Stimulated activated CD4-positive, alpha-beta T cell treated with anti-CD3 and anti-CD28 coated beads, Interleukin-15, amount 100 ng/mL, for 1 hour (primary cell): ENCODE measurements around the gene CYP2B6.
"Not testable (repeated sequence)": the region's sequence is repeated elsewhere in the genome, so short reads cannot be mapped to it uniquely, and the experiment has no call there.

Source experiments
- DNase-seq, 2 donors: peaks; one replicate each; pipeline ENCODE4 v3.0.0-alpha.2; 2020; ENCODE audit warnings: low read depth in 1 of 2, low spot score in 1 of 2

Gene CYP2B6

DNA sequence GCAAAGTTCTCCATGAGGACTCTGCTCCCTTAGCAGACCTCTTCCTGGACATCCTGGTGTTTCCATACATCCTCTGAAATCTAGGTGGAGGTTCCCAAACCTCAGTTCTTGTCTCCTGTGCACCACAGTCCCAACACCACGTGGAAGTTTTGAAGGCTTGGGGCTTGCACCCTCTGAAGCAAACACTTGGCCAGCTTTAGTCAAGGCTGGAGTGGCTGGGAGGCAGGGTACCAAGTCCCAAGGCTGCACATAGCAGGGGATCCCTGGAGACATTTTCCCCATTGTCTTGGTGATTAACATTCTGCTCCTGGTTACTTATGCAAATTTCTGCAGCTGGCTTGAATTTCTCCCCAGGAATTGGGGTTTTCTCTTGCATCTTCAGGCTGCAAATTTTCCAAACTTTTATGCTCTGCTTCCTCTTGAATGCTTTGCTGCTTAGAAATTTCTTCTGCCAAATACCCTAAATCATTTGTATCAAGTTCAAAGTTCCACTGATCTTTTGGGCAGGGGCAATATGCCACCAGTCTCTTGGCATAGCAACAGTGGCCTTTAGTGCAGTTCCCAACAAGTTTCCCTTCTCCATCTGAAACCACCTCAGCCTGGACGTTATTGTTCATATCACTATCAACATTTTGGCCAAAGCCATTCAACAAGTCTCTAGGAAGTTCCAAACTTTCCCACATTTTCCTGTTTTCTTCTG, 10.2 kb upstream of the CYP2B6 start:
- not testable (repeated sequence) for DNase-seq

DNA sequence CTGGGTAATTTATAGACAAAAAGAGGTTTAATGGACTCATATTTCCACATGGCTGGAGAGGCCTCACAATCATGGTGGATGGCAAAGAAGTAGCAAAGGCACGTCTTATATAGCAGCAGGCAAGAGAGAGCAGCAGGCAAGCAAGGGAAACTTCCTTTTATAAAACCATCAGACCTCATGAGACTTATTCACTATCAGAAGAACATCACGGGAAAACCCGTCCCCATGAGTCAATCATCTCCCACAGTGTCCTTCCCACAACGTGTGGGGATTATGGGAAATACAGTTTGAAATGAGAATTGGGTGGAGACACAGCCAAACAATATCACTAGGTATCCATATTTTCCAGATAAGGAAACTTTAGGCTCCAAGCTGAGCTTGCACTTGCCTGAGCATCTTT, 9.5 kb upstream of the CYP2B6 start:
- DNase-seq, result no peak

DNA sequence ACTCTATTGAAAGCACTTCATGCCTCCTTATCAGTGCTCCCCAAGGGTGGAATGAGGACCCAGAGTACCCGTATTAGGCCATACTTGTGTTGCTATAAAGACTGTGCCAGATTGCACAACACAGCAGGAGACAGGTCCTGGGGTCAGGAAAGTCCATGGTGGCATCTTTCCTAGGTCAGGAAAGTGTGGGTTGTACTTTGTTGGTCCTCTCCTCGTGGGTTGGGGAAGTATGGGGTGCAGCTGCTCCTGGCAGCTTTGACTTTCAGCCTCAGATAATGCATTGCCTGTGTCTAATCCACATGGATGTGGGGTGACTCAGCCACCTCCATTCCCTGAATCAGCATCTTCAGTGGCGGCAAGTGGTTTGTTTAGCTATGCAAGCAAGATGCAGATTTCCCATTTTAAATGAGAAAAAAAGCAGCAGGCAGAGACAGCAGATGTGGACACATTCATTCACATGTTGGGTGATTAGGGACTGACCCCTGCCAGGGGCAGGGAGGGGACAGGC, 8.4 kb upstream of the CYP2B6 start:
- DNase-seq, result no peak

DNA sequence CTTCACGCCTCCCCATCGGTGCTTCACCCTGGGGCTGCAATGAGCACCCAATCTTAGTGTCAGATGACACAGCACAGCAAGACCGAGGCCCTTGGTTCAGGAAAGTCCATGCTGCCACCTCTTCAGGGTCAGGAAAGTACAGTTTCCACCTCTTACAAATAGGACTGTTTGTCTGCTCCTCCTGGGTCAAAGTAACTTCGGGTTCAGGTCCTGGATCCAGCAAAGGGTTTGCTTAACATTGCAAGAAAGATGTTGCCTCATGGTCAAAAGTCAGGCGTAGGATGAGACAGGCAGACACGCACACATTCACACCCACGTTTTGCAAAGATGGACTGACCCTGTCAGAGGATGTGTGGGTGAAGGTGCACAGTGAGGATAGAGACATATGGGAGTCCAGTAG, 1.6 kb upstream of the CYP2B6 start:
- DNase-seq, result no peak

DNA sequence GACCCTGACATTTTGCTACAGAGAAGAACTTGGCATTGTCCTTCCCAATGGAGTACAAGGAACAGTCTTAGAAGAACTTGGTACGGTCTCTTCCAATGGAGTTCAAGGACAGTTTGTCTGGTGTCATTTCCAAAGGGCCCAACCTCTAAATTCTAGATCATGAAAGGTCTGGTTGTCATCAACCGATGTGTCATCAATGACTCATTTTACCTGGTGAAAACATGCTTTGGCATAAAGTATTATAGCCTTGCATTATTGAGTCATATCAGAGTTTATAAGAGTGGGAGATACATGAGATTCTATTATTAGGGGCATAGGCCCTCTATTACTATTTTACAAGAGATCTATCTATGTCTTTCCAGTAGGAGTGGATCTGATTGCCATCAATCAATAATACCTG, 4.3 kb downstream of the CYP2B6 start:
- DNase-seq, result no peak

DNA sequence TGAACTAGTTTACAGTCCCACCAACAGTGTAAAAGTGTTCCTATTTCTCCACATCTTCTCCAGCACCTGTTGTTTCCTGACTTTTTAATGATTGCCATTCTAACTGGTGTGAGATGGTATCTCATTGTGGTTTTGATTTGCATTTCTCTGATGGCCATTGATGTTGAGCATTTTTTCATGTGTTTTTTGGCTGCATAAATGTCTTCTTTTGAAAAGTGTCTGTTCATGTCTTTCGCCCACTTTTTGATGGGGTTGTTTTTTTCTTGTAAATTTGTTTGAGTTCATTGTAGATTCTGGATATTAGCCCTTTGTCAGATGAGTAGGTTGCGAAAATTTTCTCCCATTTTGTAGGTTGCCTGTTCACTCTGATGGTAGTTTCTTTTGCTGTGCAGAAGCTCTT, 7.9 kb downstream of the CYP2B6 start:
- not testable (repeated sequence) for DNase-seq

DNA sequence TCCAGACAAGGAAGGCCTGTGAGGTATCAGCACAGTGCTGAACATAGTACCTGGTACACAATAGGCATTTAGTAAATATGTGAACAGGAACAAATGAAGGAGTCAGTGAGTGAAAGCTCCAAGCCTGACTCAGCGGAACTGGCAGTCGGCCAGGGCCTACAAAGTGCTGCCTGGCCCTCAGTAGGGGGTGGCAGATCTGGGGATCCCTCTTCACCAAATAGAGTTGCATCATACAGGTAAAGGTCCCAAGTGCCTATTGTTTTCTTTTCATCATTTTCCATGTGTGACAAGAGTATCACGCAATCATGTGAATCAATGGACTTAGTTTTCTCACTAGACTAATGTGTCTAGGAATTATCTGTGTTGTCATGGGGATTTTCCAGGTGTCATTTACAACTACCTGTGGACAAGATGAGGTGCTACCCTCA, 9.2 kb downstream of the CYP2B6 start:
- DNase-seq, result no peak

DNA sequence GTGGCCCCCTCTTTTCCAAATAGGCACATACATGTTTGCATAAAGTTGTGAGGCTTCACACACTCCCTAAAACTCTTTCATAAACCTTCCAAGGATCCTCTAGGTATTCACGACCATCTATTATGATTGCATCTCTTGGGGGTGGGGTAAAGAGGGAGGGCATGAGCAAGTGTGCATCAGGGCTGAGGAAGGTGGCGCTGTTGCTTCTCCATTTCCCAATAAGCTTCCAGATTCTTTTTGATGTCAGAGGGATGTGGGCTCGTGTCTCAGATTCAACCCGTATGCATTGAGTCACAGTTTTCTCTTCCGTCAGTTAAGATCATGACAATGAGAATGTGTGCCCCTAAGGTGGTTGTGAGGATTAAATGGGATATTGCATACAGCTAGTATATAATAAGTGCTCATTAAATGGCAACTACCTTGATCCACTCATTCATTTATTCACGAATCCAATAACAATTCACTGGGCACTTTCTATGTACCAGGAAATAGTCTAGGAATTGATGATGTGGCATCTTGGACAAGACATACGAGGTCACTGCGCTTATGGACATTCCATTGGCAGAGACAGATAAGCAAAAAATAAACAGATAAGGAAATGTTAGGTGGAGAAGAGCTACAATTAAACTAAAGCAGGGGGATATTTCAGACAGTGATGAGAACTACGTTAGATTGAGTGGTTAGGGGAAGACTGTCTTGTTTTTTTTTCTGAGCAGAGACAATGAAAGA, 10.3 kb downstream of the CYP2B6 start:
- DNase-seq, result no peak

DNA sequence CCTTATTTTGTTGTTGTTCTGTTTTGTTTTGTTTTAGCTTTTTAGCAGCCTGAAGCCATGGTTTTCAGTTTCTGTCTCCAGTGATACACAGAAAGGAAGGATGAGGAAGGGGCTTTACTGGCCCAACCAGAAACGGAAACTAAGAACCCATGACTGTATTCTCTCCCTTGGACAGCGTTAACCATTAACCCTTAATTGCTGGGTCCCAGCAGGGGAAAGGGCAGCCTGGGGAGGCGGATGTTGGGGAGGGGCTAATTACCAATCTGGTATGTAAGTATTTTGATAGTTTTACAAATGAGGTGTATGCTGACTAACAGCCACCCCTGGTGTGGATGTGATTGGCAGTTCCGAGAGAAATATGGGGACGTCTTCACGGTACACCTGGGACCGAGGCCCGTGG, 12.6 kb downstream of the CYP2B6 start:
- not testable (repeated sequence) for DNase-seq

DNA sequence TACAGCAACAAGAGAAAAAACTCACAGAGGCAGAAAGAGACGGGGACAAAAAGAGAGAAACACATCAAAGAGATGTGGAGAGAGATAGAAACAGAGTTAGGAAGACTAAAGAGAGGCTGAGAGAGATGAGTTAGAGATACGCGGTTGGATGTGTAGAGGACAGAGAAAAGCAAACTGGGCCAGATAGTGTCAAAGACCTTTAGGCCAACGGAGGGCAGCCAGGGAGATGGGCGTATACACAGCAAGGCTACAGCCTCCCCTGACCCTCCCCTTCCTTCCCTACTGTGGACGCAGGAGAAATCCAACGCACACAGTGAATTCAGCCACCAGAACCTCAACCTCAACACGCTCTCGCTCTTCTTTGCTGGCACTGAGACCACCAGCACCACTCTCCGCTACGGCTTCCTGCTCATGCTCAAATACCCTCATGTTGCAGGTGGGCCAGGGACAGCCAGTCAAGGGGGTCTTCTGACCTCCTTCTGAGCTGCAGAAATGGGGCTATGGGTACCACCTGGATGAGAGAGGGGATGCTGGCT, 18.7 kb downstream of the CYP2B6 start:
- DNase-seq, result no peak

DNA sequence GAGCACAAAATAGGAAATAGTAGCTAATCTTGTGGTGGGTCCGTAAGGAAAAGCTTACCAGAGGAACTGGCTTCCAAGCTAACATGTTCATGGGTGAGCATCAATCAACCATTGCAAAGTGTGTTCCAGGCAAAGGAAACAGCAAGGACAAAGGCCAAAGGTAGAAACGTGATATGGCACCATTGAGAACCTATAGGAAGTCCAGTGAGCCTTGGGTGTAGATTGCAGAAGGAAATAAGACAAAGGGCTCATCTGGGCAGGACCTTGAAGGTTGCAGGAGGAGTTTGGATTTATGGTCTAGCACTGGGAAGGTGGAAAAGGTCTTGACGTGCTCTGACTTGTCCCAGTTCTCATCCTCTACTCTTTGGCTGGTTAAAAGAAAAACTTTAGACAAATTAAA, 22.3 kb downstream of the CYP2B6 start:
- no peak for DNase-seq

DNA sequence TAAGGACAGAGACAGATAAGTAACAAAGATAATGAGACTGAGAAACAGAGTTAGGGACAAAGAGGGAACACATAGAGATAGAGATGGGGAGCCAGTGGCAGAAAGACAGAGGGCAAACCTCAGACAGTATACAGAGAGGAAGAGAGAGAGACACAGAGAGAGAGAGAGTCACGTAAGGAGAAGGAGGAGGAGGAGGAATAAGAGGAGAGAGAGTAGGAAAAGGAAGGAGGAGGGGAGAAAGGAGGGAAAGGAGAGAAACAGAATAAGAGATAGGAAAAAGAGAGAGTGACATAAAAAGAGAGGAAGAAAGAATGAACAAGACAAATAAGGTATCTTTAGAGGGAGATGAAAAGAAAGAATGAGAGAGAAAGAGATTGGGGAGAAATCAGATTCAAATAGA, 23.6 kb downstream of the CYP2B6 start:
- DNase-seq, result no peak

DNA sequence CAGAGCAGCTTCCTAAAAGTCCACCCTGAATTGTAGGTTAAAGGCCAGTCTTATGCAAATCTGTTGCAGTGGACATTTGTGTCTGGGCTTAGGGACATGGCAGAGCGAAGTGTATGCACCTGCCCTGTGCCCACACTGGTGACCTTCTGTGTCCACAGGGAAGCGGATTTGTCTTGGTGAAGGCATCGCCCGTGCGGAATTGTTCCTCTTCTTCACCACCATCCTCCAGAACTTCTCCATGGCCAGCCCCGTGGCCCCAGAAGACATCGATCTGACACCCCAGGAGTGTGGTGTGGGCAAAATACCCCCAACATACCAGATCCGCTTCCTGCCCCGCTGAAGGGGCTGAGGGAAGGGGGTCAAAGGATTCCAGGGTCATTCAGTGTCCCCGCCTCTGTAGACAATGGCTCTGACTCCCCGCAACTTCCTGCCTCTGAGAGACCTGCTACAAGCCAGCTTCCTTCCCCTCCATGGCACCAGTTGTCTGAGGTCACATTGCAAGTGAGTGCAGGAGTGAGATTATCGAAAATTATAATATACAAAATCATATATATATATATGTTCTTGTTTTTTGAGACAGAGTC, 25.5 kb downstream of the CYP2B6 start:
- no peak for DNase-seq

DNA sequence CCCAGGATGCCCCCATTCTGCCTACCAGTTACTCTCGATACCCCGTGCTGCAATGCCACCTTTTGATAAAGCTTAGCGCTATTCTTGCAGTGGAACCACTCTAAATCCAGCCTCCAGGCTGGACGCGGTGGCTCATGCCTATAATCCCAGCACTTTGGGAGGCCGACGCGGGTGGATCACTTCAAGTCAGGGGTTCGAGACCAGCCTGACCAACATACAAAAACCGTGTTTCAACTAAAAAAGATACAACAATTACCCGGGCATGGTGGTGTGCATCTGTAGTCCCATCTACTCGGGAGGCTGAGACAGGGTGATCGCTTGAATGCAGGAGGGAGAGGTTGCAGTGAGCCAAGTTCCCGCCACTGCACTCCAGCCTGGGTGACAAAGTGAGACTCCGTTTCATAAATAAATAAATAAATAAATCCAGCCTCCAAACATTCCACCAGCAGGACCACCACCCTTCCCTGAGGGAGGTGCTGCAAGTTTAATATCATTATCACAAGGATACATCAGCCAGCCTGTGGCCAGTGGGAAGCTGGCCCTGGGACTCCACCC, 27.7 kb downstream of the CYP2B6 start:
- DNase-seq, result no peak

DNA sequence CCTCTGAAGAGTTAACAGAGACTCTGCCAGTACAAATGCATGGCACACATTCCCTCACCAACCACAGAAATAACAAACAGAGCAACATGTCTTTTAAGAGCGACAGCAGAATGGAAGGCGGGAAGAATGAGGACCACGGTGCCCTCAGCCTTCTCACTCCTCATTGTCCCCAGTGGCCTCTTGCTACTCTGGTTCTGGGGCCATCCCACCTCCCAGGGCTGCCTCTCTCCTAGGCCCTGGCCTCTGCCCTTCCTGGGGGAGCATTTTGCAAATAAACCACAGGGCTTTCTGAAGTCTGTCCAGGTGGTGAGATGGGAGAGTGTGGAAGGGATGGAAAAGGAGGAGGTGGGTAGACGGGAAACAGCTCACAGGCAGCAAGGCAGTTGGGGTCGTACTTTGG, 28.3 kb downstream of the CYP2B6 start:
- DNase-seq, result no peak

DNA sequence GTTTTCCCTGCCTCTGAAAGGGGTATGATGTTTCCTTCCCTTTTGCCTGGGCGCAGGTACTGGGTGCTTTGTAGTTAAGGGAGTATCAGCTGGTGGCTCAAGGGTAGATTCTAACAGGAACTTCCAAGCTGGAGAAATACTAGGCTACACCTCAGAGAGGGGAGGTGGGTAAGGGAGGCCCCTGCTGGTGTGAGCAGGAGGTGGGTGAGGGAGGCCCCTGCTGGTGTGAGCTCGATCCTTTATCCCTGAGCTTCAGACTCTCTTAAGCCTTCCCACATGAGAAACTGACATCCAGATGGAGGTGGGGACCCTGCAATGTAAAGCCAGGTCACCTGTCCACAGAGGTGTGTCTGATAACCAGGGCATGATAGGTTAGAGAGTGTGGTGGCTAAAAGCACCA, 32.1 kb downstream of the CYP2B6 start:
- DNase-seq, result no peak

DNA sequence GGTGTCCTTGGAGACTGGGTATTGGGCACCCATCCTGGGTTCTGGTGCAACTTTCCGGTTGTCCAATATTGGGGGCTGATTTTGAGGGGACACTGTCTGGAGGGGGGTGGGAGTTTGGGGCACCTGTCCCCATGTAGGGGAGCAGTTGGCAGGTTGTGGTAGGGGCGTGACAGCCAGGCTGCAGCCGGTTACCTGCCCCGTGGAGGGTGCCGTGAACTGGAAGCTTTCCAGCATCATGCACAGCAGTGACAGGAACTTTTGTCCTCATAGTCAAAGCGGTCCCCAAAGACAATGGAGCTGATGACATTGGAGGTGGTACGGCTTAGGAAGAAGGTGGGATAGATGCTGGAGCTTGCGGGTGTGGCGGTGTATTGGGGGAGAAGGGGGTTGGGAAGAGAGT, 34.3 kb downstream of the CYP2B6 start:
- no peak for DNase-seq

DNA sequence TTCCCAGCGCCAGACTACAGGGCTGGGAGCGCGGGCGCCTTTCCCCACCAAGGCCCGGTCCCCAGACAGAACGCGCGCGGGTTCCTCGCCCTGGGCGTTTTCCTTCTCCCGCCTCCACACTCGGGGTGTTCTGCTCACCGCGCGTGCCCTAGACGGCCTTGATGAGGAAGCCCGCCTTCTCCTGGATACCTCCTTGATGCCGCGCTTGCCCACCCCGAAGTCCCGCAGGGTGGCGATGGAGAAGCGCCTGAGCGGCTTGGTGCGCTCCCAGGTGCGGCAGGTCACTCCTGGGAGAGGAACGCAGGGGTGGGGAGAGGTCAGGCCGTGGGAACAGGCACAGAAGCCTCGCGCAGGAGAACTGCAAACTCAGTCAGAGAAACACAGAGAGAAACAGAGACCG, 34.8 kb downstream of the CYP2B6 start:
- no peak for DNase-seq

DNA sequence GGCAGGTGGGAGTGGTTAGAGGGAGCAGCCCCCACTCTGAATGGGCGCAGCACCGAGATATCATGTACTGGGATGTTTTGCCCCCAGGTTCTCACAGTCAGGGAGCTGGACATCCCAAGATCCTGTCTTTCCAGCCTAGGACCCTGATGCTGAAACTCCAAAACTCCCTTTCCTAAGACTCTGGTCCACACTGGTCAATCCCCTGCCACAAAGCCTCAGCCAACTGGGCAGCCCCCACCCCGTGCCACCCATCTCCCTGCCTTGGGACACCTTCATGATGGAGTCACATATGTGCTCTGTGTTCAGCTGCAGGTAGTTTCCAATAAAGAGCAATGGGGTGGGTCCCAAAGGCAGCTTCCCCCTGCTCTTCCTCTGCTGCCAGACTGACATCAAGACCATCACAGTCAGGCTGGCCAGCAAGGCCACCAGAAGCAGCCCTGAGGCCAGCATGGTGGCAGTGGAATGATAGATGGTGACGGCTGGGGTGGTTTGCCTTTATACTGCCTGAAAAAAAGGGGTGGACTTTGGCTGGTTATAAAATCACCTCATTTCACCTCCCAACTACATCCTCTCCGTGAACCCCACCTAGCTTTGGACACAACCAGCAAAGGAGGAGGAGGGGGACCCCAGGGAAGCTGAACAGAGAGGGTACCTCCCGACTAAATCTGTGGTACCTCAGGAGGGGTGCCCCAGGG, 36.3 kb downstream of the CYP2B6 start:
- no peak for DNase-seq

DNA sequence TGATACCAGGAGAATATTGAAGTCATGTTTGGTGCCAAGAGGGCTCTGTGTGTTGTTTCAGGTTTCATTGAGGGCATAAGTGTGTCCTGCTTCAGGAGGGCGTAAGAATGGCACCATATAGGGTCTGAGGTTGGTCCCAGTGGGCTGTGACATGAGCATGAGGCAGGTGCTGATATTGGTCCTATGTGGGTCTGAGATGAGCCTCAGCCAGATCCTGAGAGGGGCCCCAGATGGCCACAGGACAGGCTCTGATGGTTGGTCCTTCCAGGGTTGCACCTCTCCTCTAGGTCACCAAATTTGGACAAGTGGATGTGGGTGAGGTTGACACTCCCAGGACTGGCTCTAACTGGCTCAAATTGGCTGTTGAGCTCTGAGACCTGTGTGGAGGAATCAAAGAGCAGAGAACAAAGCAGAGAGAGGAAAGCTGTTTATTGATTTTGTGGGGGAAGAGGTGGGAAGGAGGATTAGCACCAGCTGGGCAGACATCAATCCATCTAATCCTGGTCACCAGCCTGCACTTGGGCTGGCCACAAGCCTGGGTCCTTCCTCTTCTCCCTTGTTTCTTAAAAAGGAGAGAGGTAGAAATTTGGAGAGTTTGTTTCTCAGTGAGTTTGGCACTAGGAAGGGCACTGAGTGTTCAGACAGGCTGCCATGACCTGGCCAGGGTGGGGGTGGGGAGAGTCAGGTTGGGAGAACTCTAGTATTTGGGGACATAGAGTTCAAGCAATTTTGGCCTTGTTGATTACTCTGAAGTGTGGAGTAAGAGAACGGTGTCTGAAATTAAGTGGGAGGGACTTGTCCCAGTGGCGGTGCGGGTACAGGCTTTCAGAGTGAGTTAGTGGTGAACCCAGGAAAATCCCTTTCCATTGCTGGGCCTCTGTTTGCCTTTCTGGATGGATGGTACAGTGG, 38.7 kb downstream of the CYP2B6 start:
- no peak for DNase-seq
